T-cell (primary cell): ENCODE measurements around the gene KBTBD7. TPM values are rescaled to one million over a fixed set of nuclear protein-coding genes. Genes with fewer than 3 reads are reported as not detected.

Experiments used
- ATAC-seq, 4 experiments: fragments of 200-7000 bp in 3 of 4; fragments of 150-1000 bp in 1 of 4; cut with Tn5 transposase; replicated peaks in 1 of 4; 1 replicate in 3 of 4; 2 replicates in 1 of 4; pipeline ENCODE4 v1.10.0; 2021; ENCODE audit warnings: moderate library complexity in 3 of 4, mild to moderate bottlenecking in 2 of 4, moderate number of reproducible peaks in 1 of 4
- CTCF ChIA-PET, 2 donors: fragments of 300-600 bp; sonication (Branson Sonifier 250); formaldehyde crosslinking; loops; one replicate each; lab custom pipeline; 2022; ENCODE audit warnings: antibody characterized with exemption in 2 of 2; lab: Charles Lee
- POLR2A ChIA-PET, 2 donors: fragments of 300-600 bp; sonication (Branson Sonifier 250); formaldehyde crosslinking; loops; one replicate each; lab custom pipeline; 2022; ENCODE audit warnings: antibody characterized with exemption in 2 of 2; lab: Charles Lee
- DNase-seq, 35 experiments: peaks; one replicate each; pipeline versions ENCODE4 v3.0.0 to v3.0.0-alpha.2; 2013 to 2023
- H3K27ac ChIP-seq: one replicate; pipeline ENCODE4 v1.5.1; 2013; ENCODE audit warnings: low read length
- H3K27me3 ChIP-seq, 2 experiments: replicated peaks in 1 of 2; 1 replicate in 1 of 2; 2 replicates in 1 of 2; pipeline versions ENCODE4 v1.6.1 to v1.7.0; 2013; ENCODE audit warnings: low read length in 1 of 2, mixed read lengths in 1 of 2; ENCODE audit not compliant: control insufficient read depth in 2 of 2, insufficient read depth in 2 of 2; ENCODE audit errors: extremely low read depth in 1 of 2
- H3K36me3 ChIP-seq, 2 donors: 1 replicate in 1 of 2; 2 replicates in 1 of 2; pipeline versions ENCODE4 v1.6.1 to v1.7.0; 2013; ENCODE audit warnings: low read length in 1 of 2; ENCODE audit not compliant: control insufficient read depth in 2 of 2, insufficient read depth in 1 of 2; ENCODE audit errors: extremely low read depth in 1 of 2
- H3K4me1 ChIP-seq, 2 experiments: 1 replicate in 1 of 2; 2 replicates in 1 of 2; pipeline versions ENCODE4 v1.6.1 to v1.7.0; 2013; ENCODE audit warnings: low read length in 2 of 2, mixed read lengths in 1 of 2; ENCODE audit not compliant: insufficient read depth in 2 of 2, control insufficient read depth in 1 of 2; ENCODE audit errors: extremely low read depth in 1 of 2
- H3K4me3 ChIP-seq, 2 donors: 1 replicate in 1 of 2; 2 replicates in 1 of 2; pipeline versions ENCODE4 v1.5.1 to v1.7.0; 2013; ENCODE audit warnings: mild to moderate bottlenecking in 2 of 2, low read length in 1 of 2, moderate library complexity in 1 of 2; ENCODE audit not compliant: control insufficient read depth in 1 of 2; ENCODE audit errors: extremely low read depth in 1 of 2
- H3K9me3 ChIP-seq: 2 replicates; pipeline ENCODE4 v1.7.0; 2013
- H3K27ac Mint-ChIP-seq, 2 donors: one replicate each; pipeline ENCODE4 v1.8.0; 2020 to 2021; ENCODE audit warnings: mild to moderate bottlenecking in 2 of 2, mixed read lengths in 2 of 2
- H3K27me3 Mint-ChIP-seq, 2 donors: one replicate each; pipeline ENCODE4 v1.8.0; 2021 to 2022; ENCODE audit warnings: mixed read lengths in 2 of 2
- H3K36me3 Mint-ChIP-seq: one replicate; pipeline ENCODE4 v1.8.0; 2021; ENCODE audit warnings: mixed read lengths
- H3K4me1 Mint-ChIP-seq, 3 donors: one replicate each; pipeline ENCODE4 v1.8.0; 2020 to 2022; ENCODE audit warnings: mixed read lengths in 3 of 3, mild to moderate bottlenecking in 1 of 3
- H3K4me3 Mint-ChIP-seq, 3 donors: one replicate each; pipeline ENCODE4 v1.8.0; 2020 to 2022; ENCODE audit warnings: mild to moderate bottlenecking in 3 of 3, mixed read lengths in 3 of 3, moderate library complexity in 3 of 3
- H3K9me3 Mint-ChIP-seq, 3 donors: one replicate each; pipeline ENCODE4 v1.8.0; 2020 to 2022; ENCODE audit warnings: mixed read lengths in 3 of 3
- WGBS: methylation state at CpG from one replicate; pipeline ENCODE4 v1.1.5; 2013; ENCODE audit warnings: missing lambda C conversion rate; ENCODE audit not compliant: insufficient coverage; 5-methylcytosine and 5-hydroxymethylcytosine counted together
- total RNA-seq, 35 experiments: library from RNA in 6 of 35; stranded (reverse) in 6 of 35; fragments of 120-200 nt in 1 of 35; gene quantifications; one replicate each; pipeline versions ENCODE4 v1.2.1 to v1.2.4 and lab custom pipeline; 2013 to 2026

KBTBD7 gene
- total RNA-seq: 10 to 100 TPM in 2 of 5 donors, 1 to 10 TPM in 3; 2.6 to 10.9 (median 9.3) TPM
- total RNA-seq (2013): 8.9 TPM
- total RNA-seq (lab: John Stamatoyannopoulos, UW): 3.2 to 34.1 (median 11.6) reads per million in 29 experiments

GRCh38 chr13:41193919-41194824, at the start of gene KBTBD7:
KBTBD7 (minus strand) TSS chr13:41194569; CDS start chr13:41194257, 312 bp downstream.
- peak within 1 kb of the TSS; percentile 76 for H3K27ac ChIP-seq
- H3K27ac Mint-ChIP-seq: peak within 1 kb of the TSS; percentile 89 to 90
- no peaks in the 10 kb centered on the region for H3K9me3 ChIP-seq
- CTCF ChIA-PET: no interaction called here
- H3K4me3 Mint-ChIP-seq: peak within 1 kb of the TSS; percentile 87 to 95 (median 92)
- no peaks in the 10 kb centered on the region for H3K27me3 Mint-ChIP-seq
- no peaks in the 10 kb centered on the region for H3K27me3 ChIP-seq
- H3K4me3 ChIP-seq: peak within 1 kb of the TSS; percentile 94 to 95
- peaks cover 0 to 4% (median 0%) of the 10 kb centered on the region in 3 donors for H3K9me3 Mint-ChIP-seq
- ATAC-seq (peak; percentile 98 to 99 (median 98)), DNase-seq (peak; percentile 76 to 91 (median 83))
- peaks cover 38 to 47% (median 43%) of the 10 kb centered on the region in 3 donors for H3K4me1 Mint-ChIP-seq
- H3K4me1 ChIP-seq: peaks cover 10 to 18% of the 10 kb centered on the region in 2 experiments
- POLR2A ChIA-PET: no interaction called here
- peaks cover 29% of the 10 kb centered on the region for H3K36me3 Mint-ChIP-seq
- WGBS: 18% methylated on average over 58 of the region's 66 CpGs
- H3K36me3 ChIP-seq: no peaks in the 10 kb centered on the region

DNA sequence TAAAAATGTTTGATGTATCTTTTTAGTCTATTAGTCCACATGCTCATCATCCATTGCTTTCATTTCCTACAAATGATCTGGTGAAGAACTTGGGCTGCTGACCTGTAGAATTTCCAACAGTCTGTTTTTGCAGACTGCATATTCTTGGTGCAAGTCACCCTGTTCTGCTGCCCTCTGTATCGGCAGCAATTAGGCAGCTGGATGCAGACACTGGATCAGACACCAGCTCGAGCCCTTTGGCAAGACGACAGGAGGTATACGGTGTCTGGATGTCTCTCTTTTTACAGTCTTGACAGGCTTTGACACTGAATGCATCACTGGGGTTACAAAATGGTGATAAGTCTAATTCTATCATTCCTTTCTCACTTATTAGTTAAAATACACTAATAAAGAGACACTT, 47.3 kb upstream of the KBTBD7 start:
- Histone ChIP-seq H3K9me3 (no peaks in the 10 kb centered on the region), H3K4me1 (no peaks in the 10 kb centered on the region), H3K4me3 (no peak overlapping the region), H3K36me3 (peaks cover 0 to 9% of the 10 kb centered on the region in 2 donors), H3K27ac (no peak overlapping the region), H3K27me3 (no peaks in the 10 kb centered on the region)
- Mint-ChIP-seq H3K27ac (no peak overlapping the region), H3K4me3 (no peak overlapping the region), H3K27me3 (no peaks in the 10 kb centered on the region), H3K36me3 (peaks cover 35% of the 10 kb centered on the region), H3K9me3 (no peaks in the 10 kb centered on the region), H3K4me1 (peaks cover 0 to 7% (median 0%) of the 10 kb centered on the region in 3 donors)
- POLR2A ChIA-PET: no interaction called here
- ATAC-seq (no peak), DNase-seq (no peak)
- WGBS: 100% methylated on average over 2 of the region's 4 CpGs
- CTCF ChIA-PET: no interaction called here

DNA sequence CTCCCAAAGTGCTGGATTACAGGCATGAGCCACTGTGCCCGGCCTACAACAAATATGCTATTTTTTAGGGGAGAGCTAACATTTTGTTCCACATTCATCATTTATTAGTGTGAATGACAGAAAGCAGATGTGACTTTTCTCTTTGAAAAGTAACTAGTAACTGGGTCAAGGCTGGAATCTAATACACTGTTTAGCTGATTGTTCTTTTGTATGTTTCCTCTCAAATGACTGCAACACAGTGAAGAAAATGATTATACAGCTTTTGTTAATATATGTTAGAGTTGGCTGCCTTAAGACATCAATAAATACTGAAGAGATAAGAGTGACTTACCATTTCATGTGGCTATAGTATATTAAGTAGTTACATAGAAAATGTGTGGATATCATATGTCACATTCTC, 42.0 kb upstream of the KBTBD7 start:
- H3K36me3 ChIP-seq: peaks cover 0 to 19% of the 10 kb centered on the region in 2 donors
- ATAC-seq (no peak), DNase-seq (no peak)
- H3K27me3 ChIP-seq: no peaks in the 10 kb centered on the region
- H3K4me1 ChIP-seq: peaks cover 0 to 3% of the 10 kb centered on the region in 2 experiments
- H3K9me3 Mint-ChIP-seq: no peaks in the 10 kb centered on the region
- peaks cover 53% of the 10 kb centered on the region for H3K36me3 Mint-ChIP-seq
- ChIA-PET CTCF (no interaction called here), POLR2A (no interaction called here)
- no CpG with 5 or more reads among the region's 1 CpG for WGBS
- H3K27me3 Mint-ChIP-seq: no peaks in the 10 kb centered on the region
- no peak overlapping the region for H3K4me3 ChIP-seq
- no peak overlapping the region for H3K27ac Mint-ChIP-seq
- H3K27ac ChIP-seq: no peak overlapping the region
- no peak overlapping the region for H3K4me3 Mint-ChIP-seq
- H3K4me1 Mint-ChIP-seq: peaks cover 2 to 15% (median 10%) of the 10 kb centered on the region in 3 donors
- no peaks in the 10 kb centered on the region for H3K9me3 ChIP-seq

DNA sequence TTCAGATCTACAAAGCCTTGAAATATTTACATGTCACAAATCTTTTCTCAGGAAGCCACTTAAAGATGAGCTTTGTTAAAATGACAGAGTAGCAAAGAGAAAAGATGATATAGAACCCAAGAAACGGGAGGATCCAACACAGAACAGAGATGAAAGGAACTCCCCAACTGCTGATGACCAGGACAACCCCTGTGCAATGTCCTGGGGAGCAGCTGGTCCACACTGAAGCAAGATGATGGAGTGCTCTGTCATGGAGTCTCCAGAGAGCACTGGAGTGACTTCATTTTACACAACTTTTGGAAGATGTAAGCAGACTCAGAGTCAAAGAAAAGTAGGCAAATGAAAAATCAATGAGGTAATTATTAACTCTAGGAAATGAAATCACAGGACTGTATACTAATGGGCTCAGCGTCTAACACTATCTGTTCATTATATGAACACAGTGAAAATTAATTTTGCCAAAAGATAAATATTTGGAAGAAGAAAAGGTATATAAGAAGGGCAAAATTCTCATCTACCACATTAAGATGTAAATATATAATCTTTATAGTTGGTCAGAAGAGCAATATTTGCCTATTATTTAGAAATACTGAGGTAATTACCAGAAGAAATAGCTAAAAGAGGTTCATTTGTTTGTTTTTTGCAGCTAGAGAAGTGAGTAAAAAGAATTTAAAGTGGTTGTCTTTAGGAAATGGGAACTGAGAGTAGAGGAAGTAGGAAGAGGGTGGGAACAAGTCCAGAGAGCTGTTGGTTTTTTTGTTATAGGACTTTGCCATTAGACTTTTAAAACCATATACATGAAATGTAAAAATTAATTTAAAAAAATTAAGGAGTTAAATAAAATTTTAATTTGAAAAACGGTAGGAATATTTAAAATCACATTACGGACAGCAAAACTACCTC, 38.5 kb upstream of the KBTBD7 start:
- Histone ChIP-seq H3K27me3 (no peaks in the 10 kb centered on the region), H3K4me3 (no peak overlapping the region), H3K4me1 (peaks cover 0 to 3% of the 10 kb centered on the region in 2 experiments), H3K9me3 (no peaks in the 10 kb centered on the region), H3K36me3 (peaks cover 0 to 16% of the 10 kb centered on the region in 2 donors), H3K27ac (no peak overlapping the region)
- Mint-ChIP-seq H3K36me3 (peaks cover 52% of the 10 kb centered on the region), H3K27me3 (no peaks in the 10 kb centered on the region), H3K4me3 (no peak overlapping the region), H3K27ac (no peak overlapping the region), H3K4me1 (peaks cover 2 to 15% (median 10%) of the 10 kb centered on the region in 3 donors), H3K9me3 (no peaks in the 10 kb centered on the region)
- ChIA-PET POLR2A (interaction anchor here in 1 of 2 donors (0.5 kb wide), 1 partner anchor 65 kb away, joined by 3 read pairs; no protein-coding TSS in a partner anchor), CTCF (interaction anchor here in 1 of 2 donors (0.5 kb wide), 1 partner anchor 1021 kb away, joined by 4 read pairs; no protein-coding TSS in a partner anchor)
- ATAC-seq: no peak
- WGBS: 83% methylated on average over 1 of the region's 4 CpGs
- no peak for DNase-seq

GRCh38 chr13:41231786-41232185, 37.4 kb upstream of the KBTBD7 start:
- Histone ChIP-seq H3K9me3 (no peaks in the 10 kb centered on the region), H3K27me3 (no peaks in the 10 kb centered on the region), H3K27ac (no peak overlapping the region), H3K36me3 (peaks cover 0 to 16% of the 10 kb centered on the region in 2 donors), H3K4me1 (peaks cover 0 to 3% of the 10 kb centered on the region in 2 experiments), H3K4me3 (no peak overlapping the region)
- no peaks in the 10 kb centered on the region for H3K9me3 Mint-ChIP-seq
- no peak for ATAC-seq
- H3K4me3 Mint-ChIP-seq: no peak overlapping the region
- peaks cover 52% of the 10 kb centered on the region for H3K36me3 Mint-ChIP-seq
- H3K4me1 Mint-ChIP-seq: peaks cover 2 to 15% (median 10%) of the 10 kb centered on the region in 3 donors
- CTCF ChIA-PET: interaction anchor here (0.5 to 0.7 kb wide), 2 partner anchors 1022 to 1526 kb away, joined by 3 to 4 read pairs; no protein-coding TSS in a partner anchor
- POLR2A ChIA-PET: interaction anchor here in 1 of 2 donors (0.7 to 1.0 kb wide), 2 partner anchors 18 to 171 kb away, joined by 3 to 6 read pairs; no protein-coding TSS in a partner anchor
- 75% methylated on average over 3 of the region's 3 CpGs for WGBS
- H3K27ac Mint-ChIP-seq: no peak overlapping the region
- H3K27me3 Mint-ChIP-seq: no peaks in the 10 kb centered on the region
- DNase-seq: peak in 1 of 35 experiments; percentile 8
